SU-DHL-6 (cell line): ENCODE data around the gene MYO5C.

Experiments used
- H2AFZ ChIP-seq: fragments of 200-600 bp; sonication (generic); 2 replicates; pipeline ENCODE4 v1.6.1; 2014; ENCODE audit warnings: low read depth, mild to moderate bottlenecking, moderate library complexity, mixed read lengths, antibody characterized with exemption, low read length; ENCODE audit not compliant: severe bottlenecking
- H3F3A ChIP-seq: fragments of 200-600 bp; shearing (Covaris generic); 2 replicates; pipeline ENCODE4 v1.6.0; 2016; ENCODE audit warnings: antibody characterized with exemption, mild to moderate bottlenecking; ENCODE audit not compliant: insufficient read depth
- H3K27ac ChIP-seq: fragments of 200-600 bp; sonication (generic); 2 replicates; pipeline ENCODE4 v1.5.1; 2016; ENCODE audit warnings: low read depth, mild to moderate bottlenecking, low read length, moderate library complexity, mixed read lengths
- H3K27me3 ChIP-seq: fragments of 200-600 bp; sonication (generic), shearing (Covaris generic); 2 replicates; pipeline ENCODE4 v1.6.0; 2014; ENCODE audit warnings: mild to moderate bottlenecking, low read length
- H3K36me3 ChIP-seq: fragments of 200-600 bp; sonication (generic); 2 replicates; pipeline ENCODE4 v1.6.1; 2014; ENCODE audit warnings: mild to moderate bottlenecking, low read length, mixed read lengths
- H3K4me2 ChIP-seq: fragments of 300-600, 200-600 bp; shearing (Covaris generic), sonication (generic); 2 replicates; pipeline ENCODE4 v1.6.0; 2014; ENCODE audit warnings: low read length, low read depth, mild to moderate bottlenecking; ENCODE audit not compliant: poor library complexity, severe bottlenecking
- H3K4me3 ChIP-seq: fragments of 200-600 bp; sonication (generic); 2 replicates; pipeline ENCODE4 v1.5.1; 2014; ENCODE audit warnings: antibody characterized with exemption, low read length, mild to moderate bottlenecking, mixed read lengths; ENCODE audit not compliant: insufficient read depth, poor library complexity, severe bottlenecking
- H3K79me2 ChIP-seq: fragments of 200-600 bp; sonication (generic); 2 replicates; pipeline ENCODE4 v1.6.1; 2014; ENCODE audit warnings: mild to moderate bottlenecking, low read length, moderate library complexity; ENCODE audit not compliant: insufficient read depth
- H3K9ac ChIP-seq: fragments of 200-600 bp; sonication (generic); 2 replicates; pipeline ENCODE4 v1.7.0; 2014; ENCODE audit warnings: mild to moderate bottlenecking, low read length
- H3K9me2 ChIP-seq: fragments of 200-600 bp; sonication (generic); replicated peaks from 2 replicates; pipeline ENCODE4 v1.6.1; 2014; ENCODE audit warnings: low read length; ENCODE audit not compliant: insufficient read depth
- H3K9me3 ChIP-seq: fragments of 200-600 bp; sonication (generic); 2 replicates; pipeline ENCODE4 v1.6.1; 2014; ENCODE audit warnings: low read length, mixed read lengths; ENCODE audit not compliant: insufficient read depth
- H4K20me1 ChIP-seq: fragments of 200-600 bp; sonication (generic); 2 replicates; pipeline ENCODE4 v1.6.1; 2014; ENCODE audit warnings: low read depth, mild to moderate bottlenecking, antibody characterized with exemption, low read length, moderate library complexity, mixed read lengths
- CTCF ChIP-seq: fragments of 200-600 bp; sonication (generic); IDR thresholded peaks from one replicate; pipeline ENCODE4 v1.5.1; 2017; ENCODE audit warnings: antibody characterized with exemption, mild to moderate bottlenecking, low read length, moderate library complexity; ENCODE audit not compliant: insufficient read depth, poor library complexity, severe bottlenecking
- EZH2phosphoT487 ChIP-seq: fragments of 200-600 bp; sonication (generic), shearing (Covaris generic); conservative IDR thresholded peaks from 2 replicates; pipeline ENCODE4 v1.6.1; 2018; ENCODE audit warnings: mild to moderate bottlenecking, antibody characterized with exemption, low read length, moderate library complexity, mixed read lengths

The MYO5C gene

GRCh38 chr15:52196891-52197290 is 98.7 kb downstream of the MYO5C start:
- TF ChIP-seq CTCF: no peak
- no peak for TF ChIP-seq EZH2phosphoT487
- Histone ChIP-seq H3K9me2 (no peaks in the 10 kb centered on the region), H3K4me2 (no peak overlapping the region), H3F3A (no peaks in the 10 kb centered on the region), H3K79me2 (no peaks in the 10 kb centered on the region), H3K9me3 (no peaks in the 10 kb centered on the region), H4K20me1 (no peaks in the 10 kb centered on the region), H2AFZ (no peak overlapping the region), H3K9ac (no peak overlapping the region), H3K27ac (no peak overlapping the region), H3K27me3 (no peaks in the 10 kb centered on the region), H3K36me3 (no peaks in the 10 kb centered on the region), H3K4me3 (no peak overlapping the region)

DNA sequence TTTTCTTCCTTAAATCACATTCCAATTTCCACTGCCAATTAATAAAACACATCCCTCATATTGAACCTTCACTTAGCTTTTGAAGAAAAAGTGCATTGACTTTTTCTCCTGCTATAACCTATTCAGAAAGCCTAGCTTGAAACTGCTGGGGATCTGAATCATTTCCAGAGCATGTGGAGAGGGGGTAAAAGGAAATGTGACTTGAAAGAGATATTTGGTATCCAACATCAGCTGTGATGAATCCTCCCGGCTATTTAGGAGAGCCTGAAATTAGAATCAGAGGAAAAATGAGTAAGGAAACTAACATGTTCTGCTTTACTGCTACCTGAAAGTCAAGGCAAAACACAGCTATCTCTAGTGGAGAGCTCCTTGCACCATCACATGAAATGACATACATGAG is 101.8 kb downstream of the MYO5C start:
- H2AFZ ChIP-seq: no peak overlapping the region
- no peaks in the 10 kb centered on the region for H3F3A ChIP-seq
- TF ChIP-seq EZH2phosphoT487 (no peak), CTCF (no peak)

GRCh38 chr15:52193321-52193720 is 102.3 kb downstream of the MYO5C start:
- Histone ChIP-seq H3K36me3 (no peaks in the 10 kb centered on the region), H3K4me2 (no peak overlapping the region), H2AFZ (no peak overlapping the region), H3K79me2 (no peaks in the 10 kb centered on the region), H3K4me3 (no peak overlapping the region), H3K27ac (no peak overlapping the region), H4K20me1 (no peaks in the 10 kb centered on the region), H3F3A (no peaks in the 10 kb centered on the region), H3K9me3 (no peaks in the 10 kb centered on the region), H3K9ac (no peak overlapping the region), H3K27me3 (no peaks in the 10 kb centered on the region), H3K9me2 (no peaks in the 10 kb centered on the region)
- TF ChIP-seq EZH2phosphoT487: no peak
- TF ChIP-seq CTCF: no peak

More for the DNA sequence above, 101.8 kb downstream of the MYO5C start:
- no peaks in the 10 kb centered on the region for H3K36me3 ChIP-seq
- H4K20me1 ChIP-seq: no peaks in the 10 kb centered on the region
- no peaks in the 10 kb centered on the region for H3K79me2 ChIP-seq
- H3K27ac ChIP-seq: no peak overlapping the region
- H3K9me3 ChIP-seq: no peaks in the 10 kb centered on the region
- no peaks in the 10 kb centered on the region for H3K9me2 ChIP-seq
- no peak overlapping the region for H3K4me2 ChIP-seq
- no peak overlapping the region for H3K9ac ChIP-seq
- no peak overlapping the region for H3K4me3 ChIP-seq
- no peaks in the 10 kb centered on the region for H3K27me3 ChIP-seq

- Histone ChIP-seq H3K4me3 (no peak within 1 kb of the TSS), H2AFZ (no peak within 1 kb of the TSS), H3F3A (no peaks in the 10 kb centered on the region), H3K79me2 (no peaks in the 10 kb centered on the region), H3K9me2 (no peaks in the 10 kb centered on the region), H3K9ac (no peak within 1 kb of the TSS), H3K36me3 (no peaks in the 10 kb centered on the region), H3K9me3 (no peaks in the 10 kb centered on the region), H3K27ac (no peak within 1 kb of the TSS), H3K4me2 (no peak within 1 kb of the TSS), H4K20me1 (no peaks in the 10 kb centered on the region), H3K27me3 (no peaks in the 10 kb centered on the region)
- TF ChIP-seq EZH2phosphoT487 (no peak), CTCF (no peak)
These were observed 104.4 kb downstream of the MYO5C start, which contains the start of gene GNB5 for GRCh38 chr15:52191207-52191606. Gene GNB5, minus strand, starts transcription at chr15:52191392. Its CDS starts 6,716 bp downstream, at chr15:52184676.
